Measurements from ENCODE around the gene VPS26B.
A peak's percentile ranks its signal among the peaks of the same experiment; 100 is the strongest.
"Not testable (repeated sequence)": the region's sequence is repeated elsewhere in the genome, so short reads cannot be mapped to it uniquely, and the experiment has no call there.

The VPS26B gene

DNA sequence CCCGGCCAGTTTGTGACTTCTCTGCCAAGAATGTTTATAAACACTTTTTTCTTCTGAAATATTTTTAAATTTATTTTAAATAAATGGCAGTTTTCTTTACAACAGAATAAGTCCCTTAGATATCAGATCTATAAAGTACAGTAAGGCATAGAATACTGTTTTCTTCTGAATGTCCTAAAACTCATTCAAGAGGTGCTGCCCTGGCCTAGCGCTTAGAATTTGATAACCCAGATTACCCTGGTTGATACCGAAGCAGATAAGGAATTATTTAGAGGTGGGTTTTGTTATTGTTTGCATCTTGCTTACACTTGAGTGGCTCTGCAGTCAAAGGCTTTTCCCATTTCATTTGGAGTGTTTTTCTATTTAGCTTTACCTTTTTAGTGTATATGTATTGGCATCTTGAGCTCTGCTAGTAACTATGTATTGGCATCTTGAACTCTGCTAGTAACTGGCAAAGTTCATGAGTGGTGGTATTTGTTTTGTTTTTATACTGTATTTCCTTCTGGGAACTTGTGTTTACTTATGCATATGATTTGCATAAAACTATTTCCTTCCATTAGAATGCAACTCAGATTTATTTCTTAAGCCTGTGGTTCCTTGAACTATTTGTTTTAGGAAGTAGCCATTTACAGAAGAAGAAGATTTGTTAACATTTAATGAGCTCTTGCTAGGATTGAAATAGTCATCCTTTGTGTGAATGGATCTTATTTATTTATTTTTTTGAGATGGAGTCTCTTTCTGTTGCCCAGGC, 30.1 kb downstream of the VPS26B start:
- H3K27ac ChIP-seq (ENCODE audit: insufficient read depth in 1 of 2, low read depth in 1 of 2, low read length in 2 of 2, poor library complexity in 1 of 2, severe bottlenecking in 2 of 2): no peak overlapping the region
- 92% methylated on average over 2 of the region's 3 CpGs for WGBS (ENCODE audit: insufficient coverage)
- H3K36me3 ChIP-seq (ENCODE audit: control insufficient read depth in 4 of 4, insufficient read depth in 4 of 4, low read length in 3 of 4): peaks cover 0 to 34% (median 28%) of the 10 kb centered on the region in 4 experiments
- no peak for DNase-seq
- no peaks in the 10 kb centered on the region for H3K27me3 ChIP-seq (replicated peaks in 2 of 5; ENCODE audit: control insufficient read depth in 4 of 5, insufficient read depth in 5 of 5, low read length in 4 of 5)
- CTCF ChIA-PET: interaction anchor here (0.9 to 2.9 kb wide), 5 partner anchors 10 to 28 kb away, joined by 3 to 11 read pairs (median 4); no protein-coding TSS in a partner anchor
- peaks cover 9 to 20% (median 12%) of the 10 kb centered on the region in 4 experiments for H3K4me1 ChIP-seq (ENCODE audit: control extremely low read depth in 1 of 4, control insufficient read depth in 4 of 4, insufficient read depth in 4 of 4, low read length in 3 of 4)
- H3K4me3 ChIP-seq (ENCODE audit: control insufficient read depth in 1 of 7, extremely low read depth in 1 of 7, insufficient read depth in 4 of 7, low read depth in 2 of 7, low read length in 6 of 7): peak overlapping the region in 4 of 7 experiments; percentile 28 to 100 (median 85)
- H3K9me3 ChIP-seq (ENCODE audit: control extremely low read depth in 1 of 5, control insufficient read depth in 4 of 5, insufficient read depth in 2 of 5, low read depth in 1 of 5, low read length in 4 of 5): no peaks in the 10 kb centered on the region
- POLR2A ChIA-PET: interaction anchor here (1.5 kb wide), 1 partner anchor 10 kb away, joined by 5 read pairs; no protein-coding TSS in a partner anchor

DNA sequence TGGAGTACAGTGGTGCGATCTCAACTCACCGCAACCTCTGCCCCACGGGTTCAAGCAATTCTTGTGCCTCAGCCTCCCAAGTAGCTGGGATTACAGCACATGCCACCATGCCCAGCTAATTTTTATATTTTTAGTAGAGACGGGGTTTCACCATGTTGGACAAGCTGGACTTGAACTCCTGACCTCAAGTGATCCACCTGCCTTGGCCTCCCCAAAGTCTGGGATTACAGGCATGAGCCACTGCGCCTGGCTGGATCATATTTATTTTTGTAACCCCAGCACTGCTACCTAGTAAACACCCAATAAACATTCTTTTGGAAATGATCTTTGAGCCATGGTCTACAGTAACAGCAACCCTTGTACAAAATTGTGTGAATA, 30.7 kb downstream of the VPS26B start:
- CTCF ChIA-PET: interaction anchor here (0.9 to 2.9 kb wide), 5 partner anchors 10 to 29 kb away, joined by 3 to 11 read pairs (median 4); no protein-coding TSS in a partner anchor
- peaks cover 9 to 22% (median 16%) of the 10 kb centered on the region in 4 experiments for H3K4me1 ChIP-seq (ENCODE audit: control extremely low read depth in 1 of 4, control insufficient read depth in 4 of 4, insufficient read depth in 4 of 4, low read length in 3 of 4)
- not testable (repeated sequence) for H3K27ac ChIP-seq (ENCODE audit: insufficient read depth in 1 of 2, low read depth in 1 of 2, low read length in 2 of 2, poor library complexity in 1 of 2, severe bottlenecking in 2 of 2); H3K4me3 ChIP-seq (ENCODE audit: control insufficient read depth in 1 of 7, extremely low read depth in 1 of 7, insufficient read depth in 4 of 7, low read depth in 2 of 7, low read length in 6 of 7); H3K27me3 ChIP-seq (replicated peaks in 2 of 5; ENCODE audit: control insufficient read depth in 4 of 5, insufficient read depth in 5 of 5, low read length in 4 of 5); H3K9me3 ChIP-seq (ENCODE audit: control extremely low read depth in 1 of 5, control insufficient read depth in 4 of 5, insufficient read depth in 2 of 5, low read depth in 1 of 5, low read length in 4 of 5); DNase-seq
- H3K36me3 ChIP-seq (ENCODE audit: control insufficient read depth in 4 of 4, insufficient read depth in 4 of 4, low read length in 3 of 4): peaks cover 0 to 32% (median 24%) of the 10 kb centered on the region in 4 experiments
- POLR2A ChIA-PET: interaction anchor here (1.5 kb wide), 1 partner anchor 9 kb away, joined by 5 read pairs; no protein-coding TSS in a partner anchor
- 100% methylated on average over 5 of the region's 5 CpGs for WGBS (ENCODE audit: insufficient coverage)

DNA sequence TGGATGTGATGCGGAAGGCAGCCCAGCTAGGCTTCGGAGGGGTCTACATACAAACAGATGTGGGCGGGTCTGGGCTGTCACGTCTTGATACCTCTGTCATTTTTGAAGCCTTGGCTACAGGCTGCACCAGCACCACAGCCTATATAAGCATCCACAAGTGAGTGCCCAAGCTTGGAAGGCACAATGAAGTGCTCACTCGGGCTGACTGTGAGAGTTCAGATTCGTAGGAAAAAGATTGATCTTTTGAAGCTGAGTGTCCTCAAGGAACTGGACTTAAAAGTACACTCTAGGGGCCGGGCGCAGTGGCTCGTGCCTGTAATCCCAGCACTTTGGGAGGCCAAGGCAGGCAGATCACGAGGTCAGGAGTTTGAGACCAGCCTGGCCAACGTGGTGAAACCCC, 32.6 kb downstream of the VPS26B start:
- no peak overlapping the region for H3K27ac ChIP-seq (ENCODE audit: insufficient read depth in 1 of 2, low read depth in 1 of 2, low read length in 2 of 2, poor library complexity in 1 of 2, severe bottlenecking in 2 of 2)
- H3K36me3 ChIP-seq (ENCODE audit: control insufficient read depth in 4 of 4, insufficient read depth in 4 of 4, low read length in 3 of 4): peaks cover 0 to 37% (median 23%) of the 10 kb centered on the region in 4 experiments
- POLR2A ChIA-PET: interaction anchor here (0.6 kb wide), 1 partner anchor 60 kb away, joined by 5 read pairs; no protein-coding TSS in a partner anchor
- no peaks in the 10 kb centered on the region for H3K27me3 ChIP-seq (replicated peaks in 2 of 5; ENCODE audit: control insufficient read depth in 4 of 5, insufficient read depth in 5 of 5, low read length in 4 of 5)
- H3K4me1 ChIP-seq (ENCODE audit: control extremely low read depth in 1 of 4, control insufficient read depth in 4 of 4, insufficient read depth in 4 of 4, low read length in 3 of 4): peaks cover 7 to 35% (median 23%) of the 10 kb centered on the region in 4 experiments
- CTCF ChIA-PET: interaction anchor here (1.7 to 2.9 kb wide), 2 partner anchors 8 to 17 kb away, joined by 4 to 11 read pairs; no protein-coding TSS in a partner anchor
- 97% methylated on average over 11 of the region's 11 CpGs for WGBS (ENCODE audit: insufficient coverage)
- no peak overlapping the region for H3K4me3 ChIP-seq (ENCODE audit: control insufficient read depth in 1 of 7, extremely low read depth in 1 of 7, insufficient read depth in 4 of 7, low read depth in 2 of 7, low read length in 6 of 7)
- DNase-seq: no peak
- H3K9me3 ChIP-seq (ENCODE audit: control extremely low read depth in 1 of 5, control insufficient read depth in 4 of 5, insufficient read depth in 2 of 5, low read depth in 1 of 5, low read length in 4 of 5): no peaks in the 10 kb centered on the region

DNA sequence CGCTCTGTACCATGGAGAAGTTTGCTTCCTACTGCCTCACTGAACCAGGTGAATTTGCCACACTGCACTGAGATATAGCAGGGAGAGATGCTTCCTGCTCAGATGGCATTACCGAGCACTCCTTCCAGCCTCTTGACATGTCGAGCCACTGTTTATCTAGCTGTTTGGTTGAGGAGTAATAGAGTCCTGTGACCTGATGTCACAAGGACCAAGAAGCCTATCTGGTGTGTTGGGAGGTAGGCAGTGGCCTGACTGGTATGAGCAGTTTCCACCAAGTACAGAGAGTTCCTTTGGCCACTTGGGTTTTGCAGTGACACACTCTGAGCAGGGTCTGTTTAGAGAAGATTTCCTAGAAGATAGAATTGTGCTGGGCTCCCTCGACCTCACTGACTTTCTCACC, 34.1 kb downstream of the VPS26B start:
- Histone ChIP-seq H3K4me1 (ENCODE audit: control extremely low read depth in 1 of 4, control insufficient read depth in 4 of 4, insufficient read depth in 4 of 4, low read length in 3 of 4) (peaks cover 5 to 28% (median 18%) of the 10 kb centered on the region in 4 experiments), H3K4me3 (ENCODE audit: control insufficient read depth in 1 of 7, extremely low read depth in 1 of 7, insufficient read depth in 4 of 7, low read depth in 2 of 7, low read length in 6 of 7) (no peak overlapping the region), H3K9me3 (ENCODE audit: control extremely low read depth in 1 of 5, control insufficient read depth in 4 of 5, insufficient read depth in 2 of 5, low read depth in 1 of 5, low read length in 4 of 5) (no peaks in the 10 kb centered on the region), H3K27ac (ENCODE audit: insufficient read depth in 1 of 2, low read depth in 1 of 2, low read length in 2 of 2, poor library complexity in 1 of 2, severe bottlenecking in 2 of 2) (no peak overlapping the region), H3K27me3 (replicated peaks in 2 of 5; ENCODE audit: control insufficient read depth in 4 of 5, insufficient read depth in 5 of 5, low read length in 4 of 5) (no peaks in the 10 kb centered on the region), H3K36me3 (ENCODE audit: control insufficient read depth in 4 of 4, insufficient read depth in 4 of 4, low read length in 3 of 4) (peaks cover 2 to 51% (median 35%) of the 10 kb centered on the region in 4 experiments)
- WGBS (ENCODE audit: insufficient coverage): 100% methylated on average over 4 of the region's 4 CpGs
- ChIA-PET POLR2A (no interaction called here), CTCF (interaction anchor here (0.8 to 1.3 kb wide), 2 partner anchors 9 to 17 kb away, joined by 3 read pairs; partner anchors contain the start of gene GLB1L3)
- no peak for DNase-seq

DNA sequence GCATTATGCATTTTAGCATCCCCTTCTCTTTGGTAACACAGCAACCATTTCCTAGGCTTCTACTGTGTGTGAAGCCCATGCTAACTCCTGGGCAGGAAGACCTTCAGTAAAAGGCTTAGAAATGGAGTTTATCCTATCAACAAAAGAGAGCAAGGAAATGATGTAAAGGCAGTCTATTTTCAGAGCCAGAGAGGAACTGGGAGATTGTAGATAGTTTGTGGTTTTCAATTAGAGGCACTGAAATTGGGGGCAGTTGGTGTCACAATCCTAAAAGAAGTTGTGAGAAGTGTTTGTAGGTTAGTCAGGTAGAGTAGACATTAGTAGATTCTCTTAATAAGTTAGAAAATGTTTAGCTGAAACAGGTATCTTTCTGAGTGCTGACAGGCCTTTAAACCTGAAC, 36.0 kb downstream of the VPS26B start:
- POLR2A ChIA-PET: no interaction called here
- peaks cover 2 to 58% (median 38%) of the 10 kb centered on the region in 4 experiments for H3K36me3 ChIP-seq (ENCODE audit: control insufficient read depth in 4 of 4, insufficient read depth in 4 of 4, low read length in 3 of 4)

GRCh38 chr11:134260983-134261382, 36.5 kb downstream of the VPS26B start:
- ChIA-PET POLR2A (interaction anchor here (0.8 kb wide), 1 partner anchor 9 kb away, joined by 3 read pairs; no protein-coding TSS in a partner anchor), CTCF (interaction anchor here (1.2 to 5.8 kb wide), 3 partner anchors 10 to 17 kb away, joined by 5 to 40 read pairs (median 13); partner anchors contain the start of gene GLB1L3)
- peaks cover 2 to 58% (median 38%) of the 10 kb centered on the region in 4 experiments for H3K36me3 ChIP-seq (ENCODE audit: control insufficient read depth in 4 of 4, insufficient read depth in 4 of 4, low read length in 3 of 4)
- H3K27me3 ChIP-seq (replicated peaks in 2 of 5; ENCODE audit: control insufficient read depth in 4 of 5, insufficient read depth in 5 of 5, low read length in 4 of 5): no peaks in the 10 kb centered on the region
- peaks cover 2 to 22% (median 14%) of the 10 kb centered on the region in 4 experiments for H3K4me1 ChIP-seq (ENCODE audit: control extremely low read depth in 1 of 4, control insufficient read depth in 4 of 4, insufficient read depth in 4 of 4, low read length in 3 of 4)
- peak overlapping the region in 1 of 7 experiments; percentile 11 for H3K4me3 ChIP-seq (ENCODE audit: control insufficient read depth in 1 of 7, extremely low read depth in 1 of 7, insufficient read depth in 4 of 7, low read depth in 2 of 7, low read length in 6 of 7)
- no peaks in the 10 kb centered on the region for H3K9me3 ChIP-seq (ENCODE audit: control extremely low read depth in 1 of 5, control insufficient read depth in 4 of 5, insufficient read depth in 2 of 5, low read depth in 1 of 5, low read length in 4 of 5)
- WGBS (ENCODE audit: insufficient coverage): 96% methylated on average over 16 of the region's 16 CpGs
- DNase-seq: no peak
- no peak overlapping the region for H3K27ac ChIP-seq (ENCODE audit: insufficient read depth in 1 of 2, low read depth in 1 of 2, low read length in 2 of 2, poor library complexity in 1 of 2, severe bottlenecking in 2 of 2)

More for the DNA sequence above, 36.0 kb downstream of the VPS26B start:
- peak overlapping the region in 2 of 7 experiments; percentile 11 to 22 for H3K4me3 ChIP-seq (ENCODE audit: control insufficient read depth in 1 of 7, extremely low read depth in 1 of 7, insufficient read depth in 4 of 7, low read depth in 2 of 7, low read length in 6 of 7)
- no peaks in the 10 kb centered on the region for H3K9me3 ChIP-seq (ENCODE audit: control extremely low read depth in 1 of 5, control insufficient read depth in 4 of 5, insufficient read depth in 2 of 5, low read depth in 1 of 5, low read length in 4 of 5)
- peaks cover 2 to 22% (median 14%) of the 10 kb centered on the region in 4 experiments for H3K4me1 ChIP-seq (ENCODE audit: control extremely low read depth in 1 of 4, control insufficient read depth in 4 of 4, insufficient read depth in 4 of 4, low read length in 3 of 4)
- DNase-seq: peak in 2 of 3 donors; percentile 32 to 37
- CTCF ChIA-PET: interaction anchor here (3.8 to 5.8 kb wide), 2 partner anchors 14 to 17 kb away, joined by 13 to 40 read pairs; partner anchors contain the start of gene GLB1L3
- no peaks in the 10 kb centered on the region for H3K27me3 ChIP-seq (replicated peaks in 2 of 5; ENCODE audit: control insufficient read depth in 4 of 5, insufficient read depth in 5 of 5, low read length in 4 of 5)
- no peak overlapping the region for H3K27ac ChIP-seq (ENCODE audit: insufficient read depth in 1 of 2, low read depth in 1 of 2, low read length in 2 of 2, poor library complexity in 1 of 2, severe bottlenecking in 2 of 2)

All from common myeloid progenitor, CD34-positive (primary cell).